Activated CD8-positive, alpha-beta memory T cell treated with anti-CD3 and anti-CD28 coated beads for 1 hour (primary cell): ENCODE data around the gene RNGTT.
"Not testable (repeated sequence)": the region's sequence is repeated elsewhere in the genome, so short reads cannot be mapped to it uniquely, and the experiment has no call there.

ENCODE experiments used
- DNase-seq, 2 donors: peaks; one replicate each; pipeline ENCODE4 v3.0.0-alpha.2; 2020; ENCODE audit warnings: low read depth in 1 of 2; ENCODE audit errors: extremely low read depth in 1 of 2

RNGTT gene

DNA sequence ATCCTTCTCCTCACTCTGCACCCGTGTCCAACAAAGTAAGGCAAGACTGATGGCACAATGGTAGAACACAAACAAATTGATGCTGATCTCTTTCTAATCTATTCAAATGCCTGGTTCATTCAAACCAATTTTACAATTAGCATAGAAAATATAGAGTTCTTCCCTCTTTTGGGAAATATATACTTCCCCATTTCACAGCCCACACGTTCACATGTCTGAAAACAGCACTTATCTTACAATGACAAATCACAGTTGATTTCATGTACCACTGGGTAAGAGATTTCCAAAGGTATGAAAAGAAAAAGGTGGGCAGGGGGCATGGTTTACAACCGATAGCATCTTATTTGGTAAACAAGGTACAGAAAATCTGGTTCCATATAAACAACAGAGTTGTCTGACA lies 137.6 kb downstream of the RNGTT start:
- no peak for DNase-seq

DNA sequence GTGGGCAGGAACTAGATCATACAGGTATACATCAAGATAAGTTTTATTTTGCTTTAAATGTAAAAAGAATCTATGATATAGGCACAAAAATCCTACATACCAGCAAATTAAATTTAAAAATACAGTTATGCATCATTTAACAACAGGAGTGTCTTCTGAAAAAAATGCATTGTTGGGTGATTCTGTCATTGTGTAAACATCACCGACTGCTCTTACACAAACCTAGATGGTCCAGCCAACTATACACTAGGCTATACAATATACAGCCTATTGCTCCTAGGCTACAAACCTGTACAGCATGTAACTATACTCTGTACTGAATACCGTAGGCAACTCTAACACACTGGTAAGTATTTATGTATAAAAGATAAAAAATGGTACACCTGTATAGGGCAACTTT lies 139.4 kb downstream of the RNGTT start:
- no peak for DNase-seq

DNA sequence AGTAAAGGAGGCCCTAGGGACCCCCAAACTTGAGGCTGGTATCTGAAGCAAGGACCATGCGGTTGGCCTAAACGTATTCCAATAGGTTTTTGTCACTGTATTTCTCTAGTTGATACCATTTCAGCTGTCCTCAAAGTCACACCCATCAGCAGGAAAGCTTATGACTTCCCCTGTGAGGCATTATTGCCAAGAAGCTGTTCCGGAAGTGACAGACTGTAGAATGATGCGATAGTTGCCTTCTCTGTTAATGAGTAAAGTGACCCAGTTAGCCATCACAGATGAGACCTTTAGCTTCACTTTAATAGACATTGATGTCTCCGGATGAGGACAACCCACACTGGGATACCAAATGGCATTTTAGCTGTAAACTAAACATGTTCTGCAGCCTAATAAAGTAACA lies 147.9 kb downstream of the RNGTT start:
- no peak for DNase-seq

GRCh38 chr6:88814909-88815308 lies 148.5 kb downstream of the RNGTT start:
- no peak for DNase-seq

DNA sequence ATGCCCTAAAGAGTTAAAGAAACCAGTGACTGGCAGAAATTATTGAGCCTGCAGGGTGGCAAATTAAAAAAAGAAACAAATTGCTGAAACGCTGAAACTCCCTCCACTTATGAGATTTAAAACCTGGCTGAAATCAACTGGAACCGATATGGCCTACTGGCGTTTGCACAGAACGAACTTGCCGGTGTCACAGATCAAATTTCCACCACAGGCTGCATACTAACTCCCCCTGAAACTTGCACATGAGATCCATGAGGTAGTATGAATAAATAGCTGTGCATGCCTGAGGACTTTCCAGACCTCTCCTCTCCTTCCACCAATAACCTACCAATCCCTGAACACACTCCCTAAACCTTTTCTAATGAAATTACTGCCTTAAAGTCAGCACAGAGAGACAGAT lies 150.4 kb downstream of the RNGTT start:
- no peak for DNase-seq

- no peak for DNase-seq
Measured at GRCh38 chr6:88810701-88811100, 152.7 kb downstream of the RNGTT start.

GRCh38 chr6:88810089-88810488 lies 153.3 kb downstream of the RNGTT start:
- no peak for DNase-seq

DNA sequence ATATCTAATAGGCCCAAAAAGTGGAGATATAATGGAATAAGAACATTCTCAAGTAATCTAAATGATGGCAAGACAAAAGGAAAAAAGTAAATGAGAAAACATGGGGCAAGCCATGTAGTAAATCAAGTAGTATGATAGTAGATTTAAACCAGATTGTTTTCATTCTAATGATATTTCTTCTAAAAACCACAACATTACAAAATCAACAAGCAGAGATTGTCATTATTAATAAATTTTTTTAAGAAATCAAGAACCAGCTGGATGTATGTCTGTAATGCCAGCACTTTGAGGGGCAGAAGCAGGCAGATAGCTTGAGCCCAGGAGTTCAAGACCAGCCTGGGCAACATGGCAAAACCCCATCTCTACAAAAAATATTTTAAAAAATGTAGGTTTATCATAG lies 155.0 kb downstream of the RNGTT start:
- DNase-seq: no peak

DNA sequence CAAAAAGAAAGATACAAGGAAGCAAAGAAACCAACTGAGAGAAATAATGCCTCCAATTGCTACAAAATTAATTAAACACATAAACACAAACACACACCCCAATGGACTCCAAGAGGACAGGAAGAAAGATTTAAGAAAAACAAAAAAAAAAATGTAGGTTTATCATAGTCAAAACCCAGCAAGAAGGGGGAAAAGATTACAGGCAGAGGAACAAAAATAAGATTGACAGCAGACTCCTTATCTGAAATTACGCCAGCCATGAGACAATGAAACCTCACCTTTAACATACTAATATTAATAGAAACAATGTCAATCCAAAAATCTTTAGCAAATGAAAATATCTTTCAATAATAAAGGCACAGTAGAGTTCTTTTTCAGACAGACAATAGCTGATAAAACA lies 155.8 kb downstream of the RNGTT start:
- DNase-seq: no peak

DNA sequence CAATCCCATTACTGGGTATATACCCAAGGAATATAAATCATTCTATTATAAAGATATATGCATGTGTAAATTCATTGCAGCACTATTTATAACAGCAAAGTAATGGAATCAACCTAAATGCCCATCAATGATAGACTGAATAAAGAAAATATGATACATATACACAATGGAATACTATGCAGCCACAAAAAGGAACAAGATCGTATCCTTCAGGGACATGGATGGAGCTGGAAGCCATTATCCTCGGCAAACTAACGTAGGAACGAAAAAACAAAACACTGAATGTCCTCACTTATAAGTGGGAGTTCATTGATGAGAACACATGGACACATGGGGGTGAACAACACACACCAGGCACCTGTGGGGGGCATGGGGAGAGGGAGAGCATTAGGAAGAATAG lies 156.7 kb downstream of the RNGTT start:
- no peak for DNase-seq

DNA sequence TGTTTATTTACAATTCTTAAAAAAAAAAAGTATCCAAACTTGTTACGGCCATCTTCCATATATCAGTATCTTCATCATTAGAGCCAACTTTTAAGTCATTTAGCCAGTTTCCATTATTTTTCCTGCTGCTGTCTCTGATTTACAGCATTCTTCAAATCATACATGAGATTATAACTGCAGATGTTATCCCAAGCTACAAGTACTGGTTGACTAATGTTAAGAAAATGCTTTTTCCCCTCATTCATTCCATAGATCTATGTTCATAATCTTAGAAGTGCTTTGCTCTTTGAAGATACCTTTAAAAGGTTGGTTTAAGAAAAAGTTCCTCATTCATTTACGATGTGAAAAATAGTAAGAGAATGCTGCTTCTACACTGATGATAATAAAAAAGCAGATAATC lies 158.7 kb downstream of the RNGTT start:
- DNase-seq: no peak

GRCh38 chr6:88785478-88785877 lies 177.9 kb downstream of the RNGTT start:
- no peak for DNase-seq

DNA sequence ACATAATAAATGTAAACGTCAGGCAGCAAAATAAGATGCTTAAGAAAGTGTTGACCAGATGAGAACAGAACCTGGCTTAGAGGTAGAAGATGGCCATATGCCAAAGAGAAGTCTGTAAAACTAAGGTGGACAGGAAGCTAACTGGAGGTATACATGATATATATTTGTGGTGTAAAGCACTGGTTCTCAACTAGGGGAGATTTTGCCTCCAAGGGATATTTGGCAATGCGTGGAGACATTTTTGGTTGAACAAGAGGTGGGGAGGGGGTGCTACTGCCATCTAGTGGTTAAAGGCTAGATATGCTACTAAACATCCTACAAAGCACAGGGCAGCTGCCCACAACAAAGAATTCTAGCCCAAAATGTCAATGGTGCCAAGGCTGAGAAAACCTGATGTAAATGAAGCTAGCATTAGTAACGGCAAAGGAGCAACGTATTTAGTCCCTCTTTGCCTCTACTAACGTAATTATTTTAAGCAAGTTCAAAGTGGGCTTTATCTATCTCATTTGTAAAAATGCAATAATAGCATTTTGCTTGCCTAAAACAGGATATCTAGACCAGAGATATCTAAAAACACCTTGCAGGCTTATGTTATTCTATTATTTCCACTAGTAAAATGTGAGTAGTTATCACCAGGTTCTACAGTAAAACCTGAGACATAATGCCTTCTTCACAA lies 182.6 kb downstream of the RNGTT start:
- peak; percentile 5 to 8 for DNase-seq

DNA sequence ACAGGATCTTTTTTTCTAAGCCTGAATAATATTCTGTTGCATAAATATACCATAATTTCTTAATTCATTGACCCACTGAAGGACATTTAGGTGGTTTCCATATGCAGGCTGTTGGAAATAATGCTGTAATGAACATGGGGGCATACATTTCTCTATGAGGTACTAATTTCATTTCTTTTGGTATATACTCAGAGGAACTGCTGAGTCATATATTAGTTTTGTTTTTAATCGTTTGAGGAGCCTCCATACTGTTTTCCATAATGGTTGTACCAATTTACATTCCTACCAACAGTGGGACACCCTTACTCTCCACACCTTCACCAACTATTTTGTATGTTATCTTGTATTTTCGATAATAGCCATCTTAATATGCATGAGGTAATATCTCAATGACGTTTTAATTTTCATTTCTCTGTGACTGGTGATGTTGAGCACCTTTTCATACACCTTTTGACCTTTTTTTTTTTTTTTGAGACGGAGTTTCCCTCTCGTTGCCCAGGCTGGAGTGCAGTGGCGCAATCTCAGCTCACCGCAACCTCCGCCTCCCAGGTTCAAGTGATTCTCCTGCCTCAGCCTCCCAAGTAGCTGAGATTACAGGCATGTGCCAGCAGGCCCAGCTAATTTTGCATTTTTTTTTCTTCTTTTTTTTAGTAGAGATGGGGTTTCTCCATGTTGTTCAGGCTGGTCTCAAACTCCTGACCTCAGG lies 187.4 kb downstream of the RNGTT start:
- DNase-seq: no peak

DNA sequence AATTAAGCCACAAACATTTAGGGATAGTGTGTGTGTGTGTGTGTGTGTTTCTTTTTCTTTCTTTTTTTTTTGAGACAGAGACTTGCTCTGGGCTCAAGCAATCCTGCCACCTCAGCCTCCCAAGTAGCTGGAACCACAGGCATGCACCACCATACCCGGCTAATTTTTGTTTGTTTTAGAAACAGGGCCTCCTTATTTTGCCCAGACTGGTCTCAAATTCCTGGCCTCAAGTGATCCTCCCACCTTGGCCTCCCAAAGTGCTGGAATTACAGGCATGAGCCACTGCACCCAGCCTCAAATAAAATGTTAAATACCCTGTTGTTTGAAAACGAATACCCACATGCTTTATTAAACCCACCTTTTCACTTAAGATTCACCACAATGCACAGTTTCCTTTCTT lies 195.3 kb downstream of the RNGTT start:
- not testable (repeated sequence) for DNase-seq

GRCh38 chr6:88764081-88764480 lies 199.3 kb downstream of the RNGTT start:
- DNase-seq: no peak

GRCh38 chr6:88763160-88763559 lies 200.3 kb downstream of the RNGTT start:
- no peak for DNase-seq

GRCh38 chr6:88761237-88762031 lies 202.0 kb downstream of the RNGTT start:
- DNase-seq: no peak

GRCh38 chr6:88760091-88760490 lies 203.3 kb downstream of the RNGTT start:
- DNase-seq: no peak

- DNase-seq: no peak
Measured at GRCh38 chr6:88750936-88751335, 212.5 kb downstream of the RNGTT start.

DNA sequence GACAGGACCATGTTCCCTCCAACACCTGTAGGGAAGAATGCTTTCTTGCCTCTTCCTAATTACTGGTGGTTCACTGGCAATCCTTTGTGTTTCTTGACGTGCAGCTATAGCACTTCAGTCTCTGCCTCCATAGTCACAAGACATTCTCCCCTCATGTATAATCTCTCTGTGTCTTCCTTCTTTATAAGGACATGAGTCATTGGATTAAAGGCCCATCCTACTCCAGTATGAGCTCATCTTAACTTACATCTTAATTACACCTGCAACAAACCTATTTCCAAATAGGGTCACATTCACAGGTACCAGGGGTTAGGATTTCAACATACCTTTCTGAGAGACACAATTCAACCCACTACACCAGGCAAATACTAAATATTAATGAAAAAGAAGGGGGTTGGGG lies 213.6 kb downstream of the RNGTT start:
- DNase-seq: no peak

DNA sequence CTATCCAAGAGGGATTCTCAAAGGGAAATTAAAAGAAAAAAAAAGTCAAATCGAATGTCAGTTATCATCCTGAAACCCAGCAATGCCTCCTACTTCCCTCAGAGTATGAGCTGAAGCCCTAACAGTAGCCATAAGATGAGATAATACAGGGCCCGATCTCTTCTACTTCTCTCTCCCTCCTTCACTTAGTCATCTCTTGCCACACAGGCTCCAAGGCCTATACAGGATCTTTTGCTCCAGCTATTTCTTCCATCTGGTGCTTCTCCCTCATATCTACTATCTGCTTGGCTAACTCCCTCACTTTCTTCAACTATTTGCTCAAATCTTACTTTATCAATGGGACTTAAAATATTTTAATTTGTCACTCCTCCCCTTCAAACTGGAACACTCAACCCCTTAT lies 215.3 kb downstream of the RNGTT start:
- no peak for DNase-seq
